Anterior cingulate cortex (tissue), 58 donors: Measurements from ENCODE around the gene LCLAT1.

ENCODE experiments used
- DNase-seq, 58 donors: peaks; one replicate each; lab custom pipeline; 2025; lab: John Stamatoyannopoulos, UW

LCLAT1 gene

GRCh38 chr2:30684516-30684915 lies 237.5 kb downstream of the LCLAT1 start:
- no peak for DNase-seq

GRCh38 chr2:30684996-30685395 lies 237.9 kb downstream of the LCLAT1 start:
- no peak for DNase-seq

GRCh38 chr2:30686000-30686399 lies 239.0 kb downstream of the LCLAT1 start:
- DNase-seq = no peak

- no peak for DNase-seq
Observed at GRCh38 chr2:30686669-30687068, 239.6 kb downstream of the LCLAT1 start.

GRCh38 chr2:30688956-30689401 lies 241.9 kb downstream of the LCLAT1 start:
- peak in 1 of 58 donors; percentile 32 for DNase-seq

GRCh38 chr2:30689496-30690125 lies 242.6 kb downstream of the LCLAT1 start:
- DNase-seq = no peak

GRCh38 chr2:30690126-30690561 lies 243.1 kb downstream of the LCLAT1 start:
- DNase-seq = no peak

GRCh38 chr2:30691091-30691947 lies 244.3 kb downstream of the LCLAT1 start:
- DNase-seq = peak in 1 of 58 donors; percentile 25

- no peak for DNase-seq
Observed at GRCh38 chr2:30691948-30692828, 245.1 kb downstream of the LCLAT1 start.

- no peak for DNase-seq
Observed at GRCh38 chr2:30692829-30693275, 245.8 kb downstream of the LCLAT1 start.
